NOMO-1 treated with dmso at 0.1 percent for 144 hours (cell line): ENCODE data around the gene XPO4.
A peak's percentile ranks its signal among the peaks of the same experiment; 100 is the strongest.

Experiments used
- DNase-seq: peaks from one replicate; lab custom pipeline; 2025; ENCODE audit not compliant: unreplicated experiment; lab: John Stamatoyannopoulos, UW

XPO4 gene

DNA sequence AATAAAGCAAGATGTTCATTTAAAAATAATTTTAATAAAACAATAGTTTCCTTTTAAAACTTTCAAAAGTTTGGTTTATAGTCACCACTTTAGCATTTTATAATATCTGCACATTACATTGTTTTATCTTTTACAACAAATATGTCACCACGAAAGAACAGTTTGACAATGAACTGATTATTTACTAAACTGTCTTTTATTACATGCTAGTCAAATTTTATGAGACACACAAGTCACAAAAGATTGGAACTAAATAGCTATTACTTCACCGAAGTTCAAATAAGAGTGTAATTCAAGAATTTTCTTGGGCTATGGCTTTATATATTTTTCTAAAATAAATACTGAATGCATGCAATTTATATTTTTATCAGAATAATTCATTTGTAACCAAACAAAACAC is 71.3 kb downstream of the XPO4 start:
- DNase-seq, result no peak

DNA sequence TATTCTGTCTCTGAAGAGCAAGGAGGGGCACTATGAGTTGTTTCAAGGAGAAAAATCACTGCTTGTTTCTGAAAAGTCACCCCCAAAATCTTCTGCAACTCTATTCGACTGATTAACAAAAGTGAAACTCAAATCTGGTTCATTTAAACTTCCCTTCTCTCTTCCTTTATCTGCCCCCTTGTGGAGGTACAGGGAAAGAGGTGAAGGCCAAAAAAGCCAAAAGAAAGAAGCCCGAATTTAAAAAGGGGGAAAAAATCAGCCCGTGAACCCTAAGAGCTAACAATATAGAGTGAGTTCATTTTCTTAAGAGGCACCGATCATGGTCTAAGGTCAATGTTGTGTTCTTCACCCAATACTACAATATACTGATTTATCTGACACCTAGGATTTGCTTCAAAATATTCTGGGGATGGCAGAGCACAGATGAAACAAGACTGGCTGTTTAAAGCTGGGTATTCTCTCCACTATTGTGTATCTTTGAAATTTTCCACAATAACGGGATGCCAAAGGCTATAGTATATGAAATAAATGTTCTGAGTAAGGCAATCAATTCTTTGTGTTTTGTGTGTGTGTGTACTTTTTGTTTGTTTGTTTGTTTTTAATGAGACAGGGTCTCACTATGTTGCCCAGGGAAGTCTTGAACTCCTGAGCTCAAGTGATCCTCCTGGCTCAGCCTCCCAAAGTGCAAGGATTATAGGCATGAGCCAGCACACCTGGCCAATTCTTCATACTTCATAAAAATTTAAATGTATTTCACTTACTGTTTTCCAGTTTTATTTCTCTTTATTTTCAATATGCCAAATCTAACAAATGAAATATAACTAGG is 73.8 kb downstream of the XPO4 start:
- DNase-seq, result peak; percentile 64

DNA sequence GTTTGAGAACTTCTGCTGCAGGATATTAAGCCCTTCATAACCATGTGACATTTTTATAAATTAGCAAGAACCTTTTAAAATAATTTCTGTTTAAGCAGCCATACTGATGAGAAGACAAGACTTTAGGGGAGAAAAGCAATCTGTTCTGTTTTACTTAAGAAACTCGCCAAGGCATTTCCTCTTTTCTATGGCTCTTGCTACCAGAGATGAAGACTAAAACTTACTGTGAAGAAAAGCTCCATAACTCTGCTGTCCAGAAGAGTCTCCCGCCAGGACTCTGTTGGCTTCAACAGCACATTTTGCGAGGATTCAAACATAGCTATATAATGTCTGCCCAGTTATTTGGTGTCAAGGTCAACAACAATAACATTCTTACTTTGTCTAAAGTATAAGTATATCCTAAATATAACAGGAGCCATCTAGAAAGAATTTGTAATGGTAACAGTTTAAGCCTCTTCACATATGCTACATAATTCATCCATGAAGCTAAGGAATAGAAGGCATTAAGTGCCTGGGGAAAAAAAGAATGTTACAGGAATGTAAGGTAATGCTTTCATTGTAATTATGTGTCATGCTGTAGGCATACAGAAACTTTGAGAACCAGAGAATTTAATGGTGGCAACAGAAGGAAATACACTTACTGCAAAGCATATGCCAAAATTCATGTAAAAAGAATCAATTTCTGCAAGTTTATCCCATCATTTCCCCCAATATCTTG is 75.5 kb downstream of the XPO4 start:
- no peak for DNase-seq

DNA sequence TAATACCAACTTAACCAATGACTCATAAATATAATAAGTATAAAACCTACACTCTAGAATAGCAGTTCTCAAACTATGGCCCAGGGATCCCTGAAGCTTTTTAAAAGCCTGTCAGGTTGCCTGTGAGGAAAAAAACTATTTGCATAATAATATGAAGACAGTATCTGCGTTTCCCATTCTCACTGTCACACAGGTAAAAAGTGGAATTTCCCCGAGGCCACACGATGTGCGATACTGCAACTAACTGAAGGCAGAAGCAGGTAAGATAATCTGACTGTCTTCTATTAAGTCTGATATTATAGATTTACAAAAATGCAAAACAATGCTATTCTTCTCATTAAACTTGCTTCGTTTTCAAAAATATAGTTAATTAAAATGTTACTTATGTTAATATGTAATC is 76.2 kb downstream of the XPO4 start:
- no peak for DNase-seq

DNA sequence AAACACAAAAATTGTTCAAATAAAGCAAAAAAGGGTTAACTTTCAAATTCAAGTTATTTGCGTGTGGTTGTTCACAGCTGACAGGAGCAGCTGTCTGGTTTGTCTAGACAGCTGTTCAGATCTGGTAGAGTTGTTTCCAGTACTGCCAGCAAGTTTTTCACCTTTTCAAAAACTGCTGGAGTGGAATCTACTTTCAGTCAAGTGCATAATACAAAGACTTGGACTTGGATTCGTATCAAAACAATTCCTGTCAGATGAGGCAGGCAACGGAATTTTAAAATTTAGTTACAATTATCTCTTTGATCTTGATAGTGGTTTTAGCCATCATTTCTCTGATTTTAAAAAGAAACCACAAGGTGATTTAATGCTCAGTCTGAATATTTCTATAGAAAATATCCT is 77.1 kb downstream of the XPO4 start:
- no peak for DNase-seq

DNA sequence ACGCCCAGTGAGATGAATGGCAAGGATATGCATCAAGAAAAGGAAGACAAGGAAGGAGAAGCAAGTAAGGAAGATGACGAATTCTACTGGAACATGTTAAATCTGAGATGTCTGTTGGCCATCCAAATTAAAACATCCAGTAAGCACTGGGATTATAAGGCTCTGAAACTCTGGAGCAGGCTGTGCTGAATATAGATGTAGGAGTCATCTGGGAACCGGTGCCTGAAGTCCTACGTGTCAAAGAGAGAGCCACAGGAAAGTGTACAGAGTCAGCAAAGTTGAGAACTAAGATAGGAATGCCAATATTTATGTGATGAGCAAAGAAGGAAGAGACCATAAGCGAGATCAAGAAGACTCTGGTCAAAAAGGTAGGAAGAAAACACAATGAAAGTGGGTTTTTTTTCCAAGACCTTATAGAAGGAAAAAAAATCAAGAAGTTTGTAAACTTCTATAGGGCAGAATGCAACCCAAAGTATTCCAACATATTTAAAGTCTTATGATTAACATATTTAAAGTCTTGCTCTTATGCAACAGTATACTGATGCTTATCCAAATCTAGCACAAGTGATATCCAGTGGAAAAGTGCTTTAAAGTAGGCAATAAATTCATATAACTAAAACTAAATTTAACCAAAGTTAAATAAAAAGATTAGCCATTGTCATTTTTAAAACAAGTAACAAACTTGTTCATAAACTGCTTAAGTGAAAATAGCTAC is 77.6 kb downstream of the XPO4 start:
- DNase-seq, result no peak

DNA sequence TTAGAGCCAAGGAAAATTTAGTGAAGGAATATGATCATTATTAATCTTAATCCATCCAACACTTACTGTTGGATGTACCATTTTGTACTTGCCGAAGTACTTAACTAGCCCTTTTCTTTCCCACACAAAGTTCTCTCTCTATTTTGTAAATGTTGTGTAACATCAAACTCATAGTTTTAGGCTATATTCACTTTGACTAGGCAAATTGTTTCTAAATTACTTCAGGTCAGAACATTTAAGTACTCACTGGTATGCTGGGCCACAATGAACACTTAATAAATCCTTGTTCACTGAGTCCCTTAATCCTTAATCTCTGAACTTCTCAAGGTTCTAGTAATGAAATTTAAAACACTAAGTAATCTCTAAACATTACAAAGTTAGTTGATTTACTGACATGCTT is 79.5 kb downstream of the XPO4 start:
- DNase-seq, result no peak

DNA sequence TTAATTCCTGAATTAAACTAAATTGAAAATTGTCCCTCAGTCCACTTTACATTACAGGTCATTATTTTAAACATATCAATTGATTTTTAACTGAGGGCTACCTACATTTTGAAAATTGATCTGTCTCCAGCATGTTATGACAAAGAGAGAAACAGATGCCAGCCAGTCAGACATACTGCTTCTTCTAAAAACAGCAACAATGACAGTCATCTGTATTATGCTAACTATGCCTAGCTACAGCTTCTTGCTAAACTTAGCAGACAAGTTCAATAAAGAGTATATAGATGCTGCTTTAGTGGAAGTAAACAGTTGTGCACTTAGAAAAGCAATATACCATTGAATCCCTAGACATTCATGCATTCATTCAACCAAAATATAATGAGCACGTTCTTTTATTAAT is 80.1 kb downstream of the XPO4 start:
- DNase-seq, result no peak

DNA sequence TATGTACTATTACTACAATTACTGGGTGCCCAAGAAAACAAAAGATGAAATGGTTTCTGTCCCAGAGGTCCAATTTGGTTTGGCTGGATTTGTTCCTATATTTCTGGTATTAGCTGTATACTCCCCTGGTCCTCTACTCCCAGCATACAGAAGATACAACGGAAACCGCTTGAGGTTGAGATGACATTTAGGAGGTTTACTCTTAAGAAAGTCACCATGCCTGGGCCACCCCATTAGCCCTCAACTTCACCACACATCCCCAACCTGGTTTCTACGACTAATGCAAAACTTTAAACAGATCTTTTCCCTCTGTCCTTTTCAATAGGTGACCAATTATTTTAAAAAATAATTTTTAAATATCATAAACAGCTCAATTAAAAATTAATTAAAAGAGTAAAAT is 82.8 kb downstream of the XPO4 start:
- DNase-seq, result no peak

DNA sequence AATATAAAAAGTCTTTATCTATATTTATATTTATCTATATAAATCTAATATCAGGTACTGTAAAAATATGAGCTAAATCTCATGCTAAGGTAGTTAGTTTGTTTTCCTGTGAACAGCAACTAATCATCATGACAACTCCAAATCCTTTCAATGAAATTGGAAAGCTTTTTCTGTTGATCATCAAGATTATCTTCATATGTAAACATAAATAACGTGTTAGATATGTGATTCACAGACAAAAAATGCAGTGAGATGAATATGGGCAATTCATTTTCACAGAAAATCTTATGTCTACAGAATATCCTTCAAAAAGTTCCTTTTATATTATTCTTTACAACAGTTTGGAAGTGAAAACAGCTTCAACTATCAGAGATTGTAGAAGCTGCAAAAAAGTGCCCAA is 87.1 kb downstream of the XPO4 start:
- DNase-seq, result no peak

DNA sequence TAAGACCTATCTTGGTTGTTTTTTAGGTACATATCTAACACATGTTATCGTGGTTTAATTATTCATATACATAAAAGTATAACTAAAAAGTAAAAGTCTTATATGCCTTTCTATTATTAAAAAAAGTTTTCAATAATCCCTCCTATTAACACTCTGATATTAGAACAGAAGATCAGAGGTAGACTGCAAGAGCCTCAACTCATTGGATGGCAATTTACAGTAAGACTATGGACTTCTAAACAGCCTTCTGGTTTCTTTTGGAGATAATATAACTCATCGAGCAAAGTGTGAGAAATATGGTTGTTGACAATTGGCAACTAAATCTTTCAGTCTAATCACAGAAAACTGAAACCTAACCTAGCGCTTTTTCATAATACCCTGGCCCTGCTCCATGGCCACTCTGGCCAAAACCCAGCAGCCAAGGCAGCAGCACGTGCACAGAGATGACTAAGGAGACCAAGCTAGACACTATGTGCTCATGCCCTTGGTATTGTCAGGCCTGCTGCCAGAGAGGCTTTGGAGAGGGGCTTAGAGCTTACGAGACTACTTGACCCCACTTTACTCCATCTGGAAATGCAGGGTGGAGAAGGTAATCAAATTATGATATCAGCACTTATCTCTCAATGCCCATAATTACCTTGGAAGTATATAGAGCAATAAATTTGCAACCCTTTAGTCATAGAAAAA is 88.2 kb downstream of the XPO4 start:
- DNase-seq, result no peak

DNA sequence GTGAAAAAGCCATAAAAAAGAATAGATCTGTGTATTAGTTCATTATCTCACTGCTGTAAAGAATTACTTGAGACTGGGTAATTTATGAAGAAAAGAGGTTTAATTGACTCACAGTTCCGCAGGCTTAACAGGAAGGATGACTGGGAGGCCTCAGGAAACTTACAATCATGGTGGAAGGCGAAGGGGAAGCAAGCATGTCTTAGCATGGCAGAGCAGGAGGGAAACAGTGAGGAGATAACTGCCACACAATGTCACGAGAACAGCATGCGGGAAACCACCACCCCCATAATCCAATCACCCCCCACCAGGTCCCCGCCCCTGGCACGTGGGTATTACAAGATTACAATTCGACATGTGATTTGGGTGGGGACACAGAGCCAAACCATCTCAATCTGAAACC is 89.7 kb downstream of the XPO4 start:
- no peak for DNase-seq

DNA sequence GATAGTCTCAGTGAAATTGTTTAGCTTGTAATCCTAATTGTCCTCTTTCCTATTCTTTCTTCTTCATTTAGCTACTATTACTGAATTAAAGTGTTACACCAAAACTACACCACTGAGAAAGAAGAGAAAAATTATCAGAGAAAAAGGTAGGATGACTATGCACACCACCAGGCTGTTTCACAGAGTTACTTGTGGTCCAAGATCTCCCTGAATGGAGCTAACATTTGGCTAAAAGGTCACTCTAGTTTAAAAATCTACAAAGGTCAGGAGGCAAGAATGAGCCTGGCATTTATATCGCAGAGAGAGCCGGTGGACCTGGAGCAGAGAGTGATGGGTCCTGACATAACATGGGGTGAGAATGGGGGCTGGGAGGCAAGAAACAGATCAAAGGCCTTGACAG is 91.7 kb downstream of the XPO4 start:
- no peak for DNase-seq

DNA sequence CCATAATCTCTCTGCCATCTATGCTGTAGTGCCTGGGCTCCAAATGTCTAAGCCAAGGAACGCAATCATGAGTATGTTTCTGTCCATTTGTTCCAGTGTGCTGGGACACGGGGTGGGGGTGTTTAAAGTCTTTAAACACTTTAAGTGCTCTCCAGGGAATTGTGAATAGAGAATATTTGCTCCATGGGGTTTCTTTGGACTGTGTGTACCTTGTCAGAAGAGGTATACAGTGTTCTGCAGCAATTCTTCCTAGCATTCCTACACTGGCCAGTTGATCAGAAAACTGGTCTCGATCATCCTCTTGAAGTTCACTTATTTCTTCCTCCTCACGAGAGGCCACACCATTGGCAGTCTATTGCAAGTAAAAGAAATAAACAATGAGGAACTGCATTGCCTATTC is 93.7 kb downstream of the XPO4 start:
- DNase-seq, result no peak

DNA sequence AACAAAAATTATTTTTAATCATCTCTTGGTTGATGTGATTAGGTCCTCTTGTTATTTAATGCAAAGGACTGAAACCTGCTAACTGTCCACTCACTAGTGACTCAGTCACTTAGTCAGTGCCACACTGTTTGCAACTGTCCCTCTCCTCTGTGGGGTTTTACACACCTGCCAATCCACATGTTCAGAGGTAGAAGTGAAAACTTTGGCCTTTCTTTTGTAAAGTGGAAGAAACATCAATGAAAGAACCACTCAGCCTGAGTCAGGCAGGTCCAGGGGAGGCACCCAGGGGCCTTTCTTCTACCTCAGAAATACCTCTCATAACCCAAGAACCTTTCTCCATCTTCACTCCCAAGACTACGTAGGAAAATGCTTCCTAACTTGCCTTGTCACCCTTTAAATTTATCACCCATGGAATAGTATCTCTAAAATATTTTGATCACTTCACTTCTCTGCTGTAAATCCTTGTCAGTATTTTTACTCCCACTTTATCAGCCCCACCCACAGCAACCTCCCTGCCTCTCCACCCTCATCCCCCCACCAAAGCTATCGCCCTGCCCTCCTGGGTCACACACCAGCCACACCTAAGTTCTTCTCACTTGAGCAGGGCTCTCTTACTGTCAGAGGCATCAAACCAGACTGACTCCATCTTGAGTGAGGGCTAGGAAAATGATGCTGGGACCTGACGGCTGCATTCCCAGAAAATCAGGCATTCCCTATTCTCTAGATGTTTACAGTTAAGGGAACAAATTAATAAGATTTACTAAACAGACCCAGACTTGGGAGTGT is 99.2 kb downstream of the XPO4 start:
- DNase-seq, result no peak

DNA sequence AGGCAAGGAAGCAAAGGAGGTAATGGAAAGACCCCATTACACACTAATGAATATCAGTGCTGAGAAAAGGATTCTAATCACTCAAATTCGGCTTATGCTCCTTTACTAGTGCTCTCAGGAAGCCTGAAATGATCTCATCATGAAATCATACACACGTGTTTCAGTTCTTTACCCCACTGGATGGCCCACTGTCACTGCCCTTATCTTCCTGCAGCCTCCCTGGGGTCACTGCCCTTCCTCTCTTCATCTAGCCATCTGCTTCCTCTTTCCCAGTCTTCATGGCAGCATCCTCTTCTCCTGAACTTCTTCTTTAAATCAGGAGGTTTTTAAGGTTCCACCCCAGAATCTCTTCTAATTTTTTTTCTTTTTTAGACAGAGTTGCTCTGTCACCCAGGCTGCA is 100.8 kb downstream of the XPO4 start:
- no peak for DNase-seq

DNA sequence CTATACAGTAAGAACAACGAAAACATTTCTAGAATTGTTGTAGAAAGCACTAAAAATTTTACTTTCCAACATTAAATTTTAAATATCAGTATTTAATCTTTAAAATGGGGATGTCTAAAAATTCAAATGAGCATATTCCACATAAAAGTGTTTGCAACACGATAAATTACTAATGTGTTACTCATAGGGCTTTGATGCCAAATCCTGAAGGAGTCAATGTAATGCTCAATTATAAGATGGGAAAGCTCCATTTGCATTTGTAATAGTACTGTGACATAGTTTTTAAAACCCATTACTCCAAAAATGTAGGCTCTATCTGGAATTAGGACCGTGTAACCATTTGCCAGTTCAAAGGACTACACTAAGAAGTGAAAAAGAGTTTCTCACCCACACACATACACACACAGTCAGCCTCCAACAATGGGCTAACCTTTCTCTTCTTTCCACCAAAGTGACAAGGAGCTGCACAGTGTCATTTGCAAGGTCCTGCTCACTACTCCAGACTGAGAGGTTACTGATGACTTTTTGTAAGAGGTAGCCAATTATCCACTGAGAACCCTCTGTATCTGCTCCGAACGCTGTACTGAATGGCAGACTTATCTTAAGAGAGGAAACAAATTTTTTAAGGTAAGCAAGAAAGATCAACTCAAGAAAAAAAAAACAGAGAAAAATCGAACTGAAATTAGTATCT is 102.7 kb downstream of the XPO4 start:
- DNase-seq, result no peak

DNA sequence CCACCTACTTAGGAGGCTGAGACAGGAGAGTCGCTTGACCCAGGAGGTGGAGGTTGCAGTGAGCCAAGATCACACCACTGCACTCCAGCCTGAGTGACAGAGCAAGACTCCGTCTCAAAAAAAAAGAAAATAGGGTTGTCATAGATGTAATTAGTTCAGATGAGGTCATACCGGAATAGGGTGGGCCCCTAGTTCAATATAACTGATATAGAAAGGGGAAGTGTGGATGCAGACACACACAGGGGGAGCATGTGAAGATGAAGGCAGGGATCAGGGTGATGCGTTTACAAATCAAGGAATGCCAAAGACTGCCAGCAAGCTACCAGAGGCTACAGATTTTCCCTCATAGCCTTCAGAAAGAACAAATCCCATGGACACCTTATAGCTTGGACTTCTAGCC is 104.5 kb downstream of the XPO4 start:
- DNase-seq, result peak; percentile 92

DNA sequence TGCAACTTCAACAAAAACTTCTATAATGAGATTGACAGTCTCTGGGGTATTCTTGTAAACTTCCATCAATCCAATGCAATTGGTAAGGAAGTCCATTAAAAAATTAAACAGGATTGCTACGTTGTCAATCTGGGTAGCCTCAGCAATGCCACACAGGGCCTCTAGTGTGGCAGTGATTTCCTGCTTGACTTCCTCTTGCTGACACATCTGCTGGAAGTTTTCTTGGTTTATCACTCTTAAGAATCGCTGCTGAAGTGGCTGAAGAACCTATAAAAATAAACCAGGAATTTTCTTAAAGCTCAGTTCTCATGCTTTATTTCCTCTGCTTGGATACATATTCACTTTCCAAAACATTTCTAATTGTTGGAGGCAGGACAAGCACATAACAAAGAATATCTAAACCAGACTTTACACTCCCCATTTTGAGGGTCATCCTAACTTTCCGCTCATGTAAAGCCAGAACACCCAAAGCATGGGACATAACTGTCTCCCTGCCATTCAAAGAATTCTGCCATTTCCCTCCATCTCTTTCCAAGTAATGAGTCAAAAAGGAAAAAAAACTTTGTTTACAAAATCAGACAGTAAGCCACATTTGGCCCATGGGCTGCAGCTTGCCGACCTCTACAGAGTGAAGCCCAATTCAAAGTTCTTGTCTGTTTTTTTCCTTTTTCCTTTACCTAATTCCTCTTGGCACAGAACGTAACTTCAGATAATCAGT is 105.6 kb downstream of the XPO4 start:
- DNase-seq, result no peak
